ES-I3 (cell line): ENCODE measurements around the gene AKTIP.
"Not testable (repeated sequence)": the region's sequence is repeated elsewhere in the genome, so short reads cannot be mapped to it uniquely, and the experiment has no call there.

Source experiments
- H3K36me3 ChIP-seq: 2 replicates; pipeline ENCODE4 v1.6.1; 2013; ENCODE audit warnings: mild to moderate bottlenecking, low read length, control low read depth, moderate library complexity; ENCODE audit not compliant: insufficient read depth
- H3K4me1 ChIP-seq: 2 replicates; pipeline ENCODE4 v1.6.1; 2013; ENCODE audit warnings: mild to moderate bottlenecking, control low read depth, low read length; ENCODE audit not compliant: insufficient read depth
- H3K9ac ChIP-seq: 2 replicates; pipeline ENCODE4 v1.6.1; 2013; ENCODE audit warnings: low read depth, mild to moderate bottlenecking, low read length, moderate library complexity
- H3K9me3 ChIP-seq: 2 replicates; pipeline ENCODE4 v1.6.1; 2013; ENCODE audit warnings: mild to moderate bottlenecking, low read length, moderate library complexity; ENCODE audit not compliant: control insufficient read depth, insufficient read depth

AKTIP gene

DNA sequence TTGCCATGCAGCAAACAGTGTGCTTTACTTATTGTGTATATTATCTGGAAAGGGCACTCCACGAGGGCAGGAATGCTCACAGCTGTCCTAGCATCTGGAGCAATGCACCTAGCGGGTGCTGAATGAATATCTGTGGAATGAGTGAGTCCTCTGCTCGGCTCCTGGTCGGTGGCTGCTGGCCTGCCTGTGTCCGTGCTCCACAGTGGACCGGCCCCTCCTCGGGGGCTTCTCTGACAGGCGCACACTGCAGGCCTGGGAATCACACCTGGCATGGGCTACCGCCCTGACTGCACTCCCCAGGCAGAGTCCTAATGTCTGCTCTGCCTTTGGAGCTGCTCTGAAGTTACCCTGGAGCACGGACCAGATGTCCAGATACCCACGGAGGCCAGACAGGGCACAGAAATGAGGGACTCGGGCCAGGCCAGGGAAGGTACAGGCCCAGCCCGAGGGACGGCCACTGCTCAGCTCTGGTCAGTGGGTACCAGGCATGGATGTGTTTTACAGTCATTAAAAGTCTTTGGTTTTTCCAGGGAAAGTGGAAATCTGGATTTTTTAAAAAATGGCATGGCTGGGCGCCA, 21.1 kb upstream of the AKTIP start:
- Histone ChIP-seq H3K4me1 (no peaks in the 10 kb centered on the region), H3K36me3 (no peaks in the 10 kb centered on the region), H3K9ac (no peak overlapping the region), H3K9me3 (no peaks in the 10 kb centered on the region)

DNA sequence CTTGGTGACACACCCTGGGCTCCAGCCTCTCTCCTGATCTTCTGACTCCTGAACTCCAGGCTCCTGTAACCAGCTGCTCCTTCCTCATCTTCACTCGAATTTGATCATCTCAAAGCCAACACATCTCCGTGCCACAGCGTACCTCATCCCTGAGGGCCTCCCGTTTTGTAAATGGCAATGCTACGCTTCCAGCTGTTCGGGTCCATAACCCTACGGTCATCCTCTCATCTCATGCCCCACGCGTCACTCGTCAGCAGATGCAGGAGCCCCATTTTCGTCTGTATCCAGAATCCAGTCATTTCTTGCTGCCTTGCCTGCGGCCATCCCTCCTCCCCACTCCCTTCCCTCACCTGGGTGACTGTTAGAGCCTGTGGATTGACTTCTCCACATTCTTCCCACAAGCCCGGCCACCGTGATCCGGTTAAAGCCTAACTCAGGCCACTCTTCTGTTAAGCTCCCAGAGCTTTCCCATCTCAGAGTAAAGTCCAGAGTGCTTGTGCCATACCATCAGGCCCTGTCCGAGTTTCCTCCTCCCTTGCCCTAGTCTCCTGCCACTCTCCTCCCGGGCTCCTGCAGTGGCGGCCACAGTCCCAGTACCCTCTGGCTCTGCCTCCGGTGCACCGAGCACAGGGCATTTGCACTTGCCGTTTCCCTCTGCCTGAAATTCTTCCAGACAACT, 20.3 kb upstream of the AKTIP start:
- Histone ChIP-seq H3K9ac (no peak overlapping the region), H3K9me3 (no peaks in the 10 kb centered on the region), H3K4me1 (no peaks in the 10 kb centered on the region), H3K36me3 (no peaks in the 10 kb centered on the region; the same call in 1 of the 2 replicates)

DNA sequence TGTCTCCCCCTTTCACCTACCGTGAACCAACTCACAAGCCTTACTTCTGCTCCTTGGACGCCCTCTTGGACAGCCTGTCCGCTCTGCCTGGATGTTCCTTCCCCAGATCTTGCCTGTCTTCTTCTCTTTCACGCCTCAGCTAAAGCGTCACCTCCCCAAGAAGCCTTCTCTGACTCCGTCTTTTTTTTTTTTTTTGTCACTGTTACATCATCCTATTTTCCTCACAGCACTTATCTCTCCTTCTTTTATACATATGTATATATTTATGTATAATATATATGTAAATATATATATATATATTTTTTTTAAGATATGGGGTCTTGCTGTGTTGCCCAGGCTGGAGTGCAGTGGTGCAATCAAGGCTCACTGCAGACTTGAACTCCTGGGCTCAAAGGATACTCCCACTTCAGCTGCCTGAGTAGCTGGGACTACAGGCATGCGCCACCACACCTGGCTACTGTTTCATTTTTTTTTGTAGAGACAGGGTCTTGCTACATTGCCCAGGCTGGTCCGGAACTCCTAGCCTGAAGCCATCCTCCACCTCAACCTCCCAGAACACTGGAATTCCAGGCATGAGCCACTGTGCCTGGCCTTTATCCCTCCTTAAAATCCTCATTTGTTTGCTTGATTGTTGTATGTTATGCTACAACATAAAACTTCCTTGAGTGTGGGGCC, 16.5 kb upstream of the AKTIP start:
- H3K9ac ChIP-seq, result no peak overlapping the region
- no peaks in the 10 kb centered on the region for H3K9me3 ChIP-seq

DNA sequence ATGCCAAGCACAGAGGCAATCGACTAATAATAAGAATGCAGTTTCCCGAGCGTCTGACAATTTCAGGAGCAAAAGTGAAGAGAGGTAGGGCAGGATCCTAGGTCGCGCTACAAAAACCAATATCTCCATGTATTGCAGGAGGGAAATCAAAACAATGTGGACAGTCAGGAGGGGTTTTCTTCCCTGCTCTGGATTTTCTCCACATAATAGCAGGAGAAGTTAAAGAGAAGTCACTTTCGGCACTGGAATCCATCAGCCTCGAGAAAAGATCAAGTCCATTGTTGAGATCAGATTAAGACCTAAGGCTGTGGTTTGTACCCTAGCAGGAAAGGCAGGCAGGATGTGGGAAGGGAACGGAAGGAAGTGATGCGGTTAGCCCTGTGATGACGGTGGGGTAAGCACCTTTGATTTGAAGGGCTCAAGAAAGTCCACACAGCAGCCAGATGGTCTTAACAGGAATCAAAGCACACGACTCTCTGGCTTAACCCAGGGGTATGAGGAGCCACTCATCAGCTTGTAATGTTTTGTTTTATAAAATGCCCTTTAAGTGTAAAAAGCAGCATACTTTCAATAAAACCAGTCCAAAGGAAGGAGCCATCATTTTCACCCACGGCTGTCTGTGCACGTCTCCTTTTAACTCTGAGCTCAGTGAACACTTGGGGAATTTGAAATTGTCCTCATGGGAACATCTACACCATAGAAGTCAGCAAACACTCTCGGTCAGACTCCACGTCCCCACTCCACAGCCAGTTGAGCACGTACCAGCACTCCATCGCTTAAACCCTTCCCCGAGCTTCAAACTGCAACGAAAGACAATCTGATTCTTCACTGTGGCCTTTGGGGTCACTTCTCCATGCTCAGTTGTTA, 15.8 kb upstream of the AKTIP start:
- H3K9ac ChIP-seq, result no peak overlapping the region
- no peaks in the 10 kb centered on the region for H3K4me1 ChIP-seq
- H3K9me3 ChIP-seq, result peaks cover under 1% of the 10 kb centered on the region; the same call in 1 of the 2 replicates
- H3K36me3 ChIP-seq, result no peaks in the 10 kb centered on the region; the same call in 1 of the 2 replicates

More for the DNA sequence above, 16.5 kb upstream of the AKTIP start:
- no peaks in the 10 kb centered on the region; the same call in 1 of the 2 replicates for H3K36me3 ChIP-seq
- no peaks in the 10 kb centered on the region for H3K4me1 ChIP-seq

DNA sequence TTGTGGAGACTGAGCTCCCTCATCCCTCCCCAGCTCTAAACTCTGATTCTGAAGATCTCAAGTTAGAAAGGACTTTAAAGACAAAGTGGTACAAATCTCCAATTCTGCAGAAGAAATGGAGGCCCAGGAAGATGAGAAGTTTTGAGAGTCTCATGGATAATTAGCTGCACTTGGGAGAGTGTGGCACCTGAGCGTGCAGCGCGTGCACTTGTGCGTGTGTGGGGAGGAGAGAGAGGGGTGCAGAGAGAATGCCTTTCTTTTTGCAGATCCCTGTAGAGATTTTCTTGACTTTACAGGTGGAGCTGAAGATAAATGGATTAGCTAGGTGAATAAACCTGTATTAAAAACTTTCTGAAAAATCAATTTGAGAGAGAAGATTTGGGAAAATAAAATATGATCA, 14.8 kb upstream of the AKTIP start:
- Histone ChIP-seq H3K9ac (no peak overlapping the region), H3K9me3 (peaks cover 3% of the 10 kb centered on the region), H3K36me3 (no peaks in the 10 kb centered on the region; the same call in 1 of the 2 replicates), H3K4me1 (no peaks in the 10 kb centered on the region)

DNA sequence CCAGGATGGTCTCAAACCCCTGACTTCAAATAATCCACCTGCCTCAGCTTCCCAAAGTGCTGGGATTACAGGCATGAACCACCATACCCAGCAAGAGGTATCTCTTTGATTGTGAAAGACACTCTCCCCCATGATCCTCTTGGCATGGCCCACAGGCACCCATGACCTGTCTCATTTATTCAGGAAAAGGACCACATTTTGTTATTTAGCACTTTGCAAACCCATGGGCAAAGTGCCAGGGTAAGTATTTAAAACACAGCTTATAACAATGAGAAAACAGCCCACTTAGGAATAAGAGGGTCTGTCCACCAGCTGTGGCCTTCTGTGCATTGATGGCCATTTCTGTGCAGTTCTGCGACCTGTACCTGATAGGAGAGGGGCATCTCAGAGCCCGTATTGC, 12.8 kb upstream of the AKTIP start:
- no peaks in the 10 kb centered on the region; the same call in 1 of the 2 replicates for H3K36me3 ChIP-seq
- no peak overlapping the region for H3K9ac ChIP-seq
- H3K4me1 ChIP-seq, result no peaks in the 10 kb centered on the region
- H3K9me3 ChIP-seq, result peaks cover 3% of the 10 kb centered on the region

DNA sequence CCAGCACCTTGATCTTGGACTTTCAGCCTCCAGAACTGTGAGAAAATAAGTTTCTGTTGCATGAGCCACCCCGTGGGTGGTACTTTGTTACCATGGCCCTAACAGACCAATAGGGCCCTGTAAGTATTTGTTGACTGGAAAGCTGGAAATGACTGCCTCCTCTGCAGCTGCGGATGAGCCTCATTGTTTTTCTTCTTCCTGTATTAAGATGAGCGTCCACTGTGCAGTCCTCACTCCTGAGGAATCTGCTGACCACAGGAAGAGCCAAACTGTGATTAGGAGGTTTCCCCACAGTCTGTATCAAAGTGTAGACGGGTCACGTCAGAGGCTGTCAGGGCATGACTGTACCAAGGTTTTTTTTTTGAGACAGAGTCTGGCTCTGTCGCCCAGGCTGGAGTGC, 12.2 kb upstream of the AKTIP start:
- no peaks in the 10 kb centered on the region; the same call in 1 of the 2 replicates for H3K36me3 ChIP-seq
- H3K4me1 ChIP-seq, result 0 out of 2 replicates have a peak, but pooled peaks cover under 1% of the 10 kb centered on the region
- H3K9ac ChIP-seq, result no peak overlapping the region
- peaks cover 3% of the 10 kb centered on the region for H3K9me3 ChIP-seq

DNA sequence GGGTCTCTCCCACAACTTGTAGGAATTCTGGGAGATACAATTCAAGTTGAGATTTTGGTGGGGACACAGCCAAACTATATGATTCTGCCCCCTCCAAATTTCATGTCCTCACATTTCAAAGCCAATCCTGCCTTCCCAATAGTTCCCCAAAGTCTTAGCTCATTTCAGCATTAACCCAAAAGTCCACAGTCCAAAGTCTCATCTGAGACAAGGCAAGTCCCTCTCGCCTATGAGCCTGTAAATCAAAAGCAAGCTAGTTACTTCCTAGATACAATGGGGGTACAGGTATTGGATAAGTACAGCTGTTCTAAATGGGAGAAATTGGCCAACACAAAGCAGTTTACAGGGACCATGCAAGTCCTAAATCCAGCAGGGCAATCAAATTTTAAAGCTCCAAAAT, 9.8 kb upstream of the AKTIP start:
- not testable (repeated sequence) for H3K9me3 ChIP-seq, H3K9ac ChIP-seq, H3K4me1 ChIP-seq, H3K36me3 ChIP-seq

DNA sequence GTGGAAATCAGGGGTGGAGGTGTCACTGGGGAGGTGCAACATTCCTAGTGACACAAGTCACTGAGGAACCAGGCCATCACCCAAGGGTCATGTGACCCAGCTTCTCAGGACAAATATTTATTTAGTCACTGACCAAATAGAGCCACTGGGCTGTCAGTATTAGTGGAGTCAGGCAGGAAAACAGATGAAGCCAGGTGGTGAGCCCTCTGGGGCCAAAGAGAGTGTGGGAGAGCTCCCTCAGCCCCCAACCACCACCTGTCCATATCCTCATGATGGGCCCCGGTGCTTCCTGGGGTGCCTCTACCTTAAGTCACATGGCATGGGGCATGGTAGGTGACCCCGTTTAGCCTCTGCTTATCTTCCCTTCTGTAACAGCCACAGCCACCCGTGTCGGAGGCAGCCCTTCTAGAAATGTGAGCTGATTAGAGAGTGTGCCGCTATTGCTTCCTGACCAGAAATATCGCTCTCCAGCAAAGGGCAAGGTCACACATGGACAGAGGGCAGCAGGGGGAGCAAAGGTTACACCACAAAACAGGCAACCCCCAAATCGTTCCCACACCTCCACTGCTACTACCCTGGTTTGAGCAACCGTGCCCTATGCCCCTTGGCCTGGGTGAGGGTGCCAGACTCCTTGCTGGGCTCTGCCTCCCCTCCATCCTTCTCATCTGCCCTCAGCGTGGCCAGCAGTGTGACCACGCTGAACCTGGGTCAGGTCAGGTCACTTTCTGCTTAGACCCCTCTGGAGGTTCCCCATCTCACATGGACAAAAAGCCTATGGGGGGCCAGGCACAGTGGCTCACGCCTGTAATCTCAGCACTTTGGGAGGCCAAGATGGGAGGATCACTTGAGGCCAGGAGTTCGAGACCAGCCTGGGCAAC, 8.6 kb upstream of the AKTIP start:
- H3K36me3 ChIP-seq, result no peaks in the 10 kb centered on the region
- 0 out of 2 replicates have a peak, but pooled peaks cover 6% of the 10 kb centered on the region for H3K4me1 ChIP-seq
- peaks cover 3% of the 10 kb centered on the region for H3K9me3 ChIP-seq
- no peak overlapping the region for H3K9ac ChIP-seq

DNA sequence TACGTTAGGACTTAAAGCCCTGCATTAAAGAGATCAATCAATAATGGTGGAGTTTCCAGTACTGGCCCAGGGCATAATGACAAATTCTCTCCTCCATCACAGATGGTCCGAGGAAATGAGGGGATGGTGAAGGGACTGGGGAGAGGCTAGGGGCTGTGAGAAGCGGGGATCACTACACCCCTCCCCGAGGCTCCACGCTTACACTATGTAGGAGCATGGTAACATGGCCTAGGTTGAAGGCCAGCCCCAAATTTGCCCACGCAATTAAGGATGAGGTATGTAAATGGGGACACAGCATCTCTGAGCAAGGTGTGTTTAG, 8.0 kb upstream of the AKTIP start:
- Histone ChIP-seq H3K4me1 (0 out of 2 replicates have a peak, but pooled peaks cover 6% of the 10 kb centered on the region), H3K36me3 (no peaks in the 10 kb centered on the region), H3K9ac (no peak overlapping the region), H3K9me3 (peaks cover 3% of the 10 kb centered on the region)

DNA sequence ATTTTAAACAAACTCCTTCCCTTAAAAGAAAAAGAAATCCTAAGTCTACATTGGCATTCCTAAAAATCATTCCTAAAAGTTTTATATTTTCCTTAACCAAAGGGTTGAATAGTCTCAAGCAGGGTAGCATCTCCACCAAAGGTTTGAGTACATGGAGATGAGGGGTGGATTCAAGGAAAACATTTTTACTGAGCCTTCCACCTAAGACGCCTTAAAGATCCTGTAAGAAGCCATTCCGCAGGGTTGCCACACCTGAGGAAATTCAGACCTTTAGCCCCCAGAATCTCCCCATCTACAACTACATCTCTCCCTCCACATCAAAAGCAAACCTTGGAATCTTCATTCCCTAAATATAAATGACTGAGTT, 7.7 kb upstream of the AKTIP start:
- Histone ChIP-seq H3K9ac (no peak overlapping the region), H3K36me3 (no peaks in the 10 kb centered on the region), H3K9me3 (peaks cover 3% of the 10 kb centered on the region), H3K4me1 (0 out of 2 replicates have a peak, but pooled peaks cover 6% of the 10 kb centered on the region)

DNA sequence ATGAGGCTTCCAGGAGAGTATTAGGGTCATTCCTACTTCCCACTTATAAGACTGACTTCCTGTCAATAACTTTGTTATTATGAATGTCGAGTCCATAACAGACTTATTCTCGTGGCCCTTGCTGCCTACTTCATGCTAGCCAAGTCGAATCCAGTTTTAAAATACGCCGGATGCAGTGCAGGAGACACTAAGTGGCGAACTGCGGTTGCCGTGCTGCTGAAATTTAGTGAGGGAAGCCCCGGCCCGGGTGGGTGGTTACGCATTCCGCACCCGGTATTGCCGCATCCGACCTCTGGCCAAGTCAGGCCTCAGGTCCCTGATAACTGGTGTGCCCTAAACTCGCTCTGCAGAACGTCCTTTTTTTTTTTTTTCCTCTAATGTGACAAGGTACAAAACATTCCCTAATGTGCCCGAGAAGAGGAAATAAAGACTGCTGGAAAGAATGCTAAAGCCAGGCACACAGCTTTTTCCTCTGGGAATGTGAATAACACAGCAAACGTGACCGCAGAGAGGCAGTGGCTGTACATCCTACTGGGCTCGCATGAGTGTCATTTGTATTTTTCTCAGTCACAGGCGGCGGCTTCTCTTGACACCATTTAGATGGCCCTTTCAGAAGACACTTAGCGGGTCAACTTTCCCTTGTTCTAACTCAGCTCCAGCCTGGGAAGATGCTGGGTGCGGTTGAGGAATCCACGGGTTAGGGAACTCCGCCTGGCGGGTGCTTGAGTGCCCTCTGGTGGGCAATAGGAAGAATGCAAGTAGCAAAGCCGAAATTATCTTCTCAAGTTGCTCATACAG, 7.1 kb upstream of the AKTIP start:
- H3K36me3 ChIP-seq, result no peaks in the 10 kb centered on the region

More for the DNA sequence above, 7.1 kb upstream of the AKTIP start:
- H3K4me1 ChIP-seq, result 0 out of 2 replicates have a peak, but pooled peaks cover 6% of the 10 kb centered on the region
- peak overlapping the region; percentile 10; the same call in 1 of the 2 replicates for H3K9ac ChIP-seq
- H3K9me3 ChIP-seq, result peaks cover 3% of the 10 kb centered on the region
